HepG2 (cell line): ENCODE data around the gene APEX1. TPM values are rescaled to one million over a fixed set of nuclear protein-coding genes. Genes with fewer than 3 reads are reported as not detected.
A peak's percentile ranks its signal among the peaks of the same experiment; 100 is the strongest.

Source experiments
- ADNP ChIP-seq: sonication (generic); formaldehyde crosslinking; IDR thresholded peaks from 2 replicates; pipeline ENCODE4 v1.4.0; 2020; ENCODE audit warnings: missing genetic modification reagents
- ARNT2 ChIP-seq: sonication (generic); formaldehyde crosslinking; IDR thresholded peaks from 2 replicates; pipeline ENCODE4 v1.8.0; 2022; ENCODE audit warnings: mild to moderate bottlenecking, low read depth, missing genetic modification reagents, moderate library complexity
- DNMT1 ChIP-seq: sonication (generic); formaldehyde crosslinking; IDR thresholded peaks from 2 replicates; pipeline ENCODE4 v1.5.1; 2020; ENCODE audit warnings: mild to moderate bottlenecking, missing genetic modification reagents
- EED ChIP-seq: sonication (generic); formaldehyde crosslinking; IDR thresholded peaks from 2 replicates; pipeline ENCODE4 v1.5.0; 2020; ENCODE audit warnings: mild to moderate bottlenecking, missing genetic modification reagents
- FOXJ3 ChIP-seq: sonication (generic); formaldehyde crosslinking; IDR thresholded peaks from 2 replicates; pipeline ENCODE4 v1.4.0; 2020; ENCODE audit warnings: missing genetic modification reagents, mild to moderate bottlenecking, borderline replicate concordance
- GABPB1 ChIP-seq: IDR thresholded peaks from 2 replicates; pipeline ENCODE4 v1.6.1; 2016; ENCODE audit warnings: mild to moderate bottlenecking, missing genetic modification reagents, moderate library complexity, missing compliant biosample characterization
- MEIS2 ChIP-seq: sonication (generic); formaldehyde crosslinking; IDR thresholded peaks from 2 replicates; pipeline ENCODE4 v1.9.0; 2021; ENCODE audit warnings: mild to moderate bottlenecking, missing genetic modification reagents
- MXD1 ChIP-seq: sonication (generic); formaldehyde crosslinking; IDR thresholded peaks from 2 replicates; pipeline ENCODE4 v1.4.0; 2020; ENCODE audit warnings: mild to moderate bottlenecking, missing genetic modification reagents
- NFRKB ChIP-seq: fragments of 450-650 bp; IDR thresholded peaks from 2 replicates; pipeline ENCODE4 v1.6.1; 2017
- PBX3 ChIP-seq: sonication (generic); formaldehyde crosslinking; IDR thresholded peaks from 2 replicates; pipeline ENCODE4 v1.8.1; 2023; ENCODE audit warnings: missing genetic modification reagents, inconsistent platforms, borderline replicate concordance
- RARA ChIP-seq: IDR thresholded peaks from 2 replicates; pipeline ENCODE4 v1.6.1; 2016; ENCODE audit warnings: missing genetic modification reagents, missing compliant biosample characterization
- TMF1 ChIP-seq: sonication (generic); formaldehyde crosslinking; IDR thresholded peaks from 2 replicates; pipeline ENCODE4 v1.8.1; 2022; ENCODE audit warnings: low read depth, missing genetic modification reagents
- ZNF260 ChIP-seq: sonication (generic); formaldehyde crosslinking; IDR thresholded peaks from 2 replicates; pipeline ENCODE4 v1.4.0; 2020; ENCODE audit warnings: missing genetic modification reagents, low read depth, mild to moderate bottlenecking, borderline replicate concordance
- ZNF264 ChIP-seq: sonication (generic); formaldehyde crosslinking; IDR thresholded peaks from 2 replicates; pipeline ENCODE4 v1.4.0; 2020; ENCODE audit warnings: missing genetic modification reagents
- ZNF589 ChIP-seq: sonication (generic); formaldehyde crosslinking; conservative IDR thresholded peaks from 2 replicates; pipeline ENCODE4 v1.8.0; 2022; ENCODE audit warnings: mild to moderate bottlenecking, moderate library complexity, missing genetic modification reagents
- ZNF678 ChIP-seq: sonication (generic); formaldehyde crosslinking; IDR thresholded peaks from 2 replicates; pipeline ENCODE4 v1.4.0; 2020; ENCODE audit warnings: mild to moderate bottlenecking, missing genetic modification reagents
- ZSCAN12 ChIP-seq: sonication (generic); formaldehyde crosslinking; IDR thresholded peaks from 2 replicates; pipeline ENCODE4 v1.9.0; 2021; ENCODE audit warnings: mild to moderate bottlenecking, missing genetic modification reagents
- polyA plus RNA-seq, 8 experiments: library from polyadenylated mRNA; depleted of rRNA in 3 of 8; stranded (reverse) in 7 of 8; unstranded in 1 of 8; fragments of >200 nt; fragmentation: Illumina TruSeq in 4 of 8; extraction: Trizol in 4 of 8; gene quantifications; 2 replicates each; pipeline versions ENCODE4 v1.2.1 to v1.2.3, GENCODE V29; 2011 to 2016; ENCODE audit warnings: low read depth in 4 of 8, missing spikeins in 1 of 8, mixed read lengths in 1 of 8; ENCODE audit not compliant: insufficient read depth in 1 of 8
- total RNA-seq, 5 experiments: library from RNA; depleted of rRNA; stranded (reverse); fragments of >200 nt; fragmentation: Illumina TruSeq; extraction: Trizol; gene quantifications; 2 replicates each; pipeline ENCODE4 v1.2.3, GENCODE V29; 2016; ENCODE audit warnings: low read depth in 1 of 5
- TF ChIP-seq, protein P1 (sequence below): IDR thresholded peaks from 2 replicates; pipeline ENCODE4 v1.6.1; 2012; ENCODE audit warnings: inconsistent platforms
- TF ChIP-seq, protein P2 (sequence below): sonication (generic); formaldehyde crosslinking; IDR thresholded peaks from 2 replicates; pipeline ENCODE4 v1.5.0; 2020; ENCODE audit warnings: missing genetic modification reagents
- TF ChIP-seq, protein P3 (sequence below): sonication (generic); formaldehyde crosslinking; IDR thresholded peaks from 2 replicates; pipeline ENCODE4 v1.8.0; 2022; ENCODE audit warnings: mild to moderate bottlenecking, missing genetic modification reagents
- TF ChIP-seq, protein P4 (sequence below): IDR thresholded peaks from 2 replicates; pipeline ENCODE4 v1.6.1; 2016; ENCODE audit warnings: missing compliant biosample characterization, missing genetic modification reagents, borderline replicate concordance
- TF ChIP-seq, protein P5 (sequence below): sonication (generic); formaldehyde crosslinking; IDR thresholded peaks from 2 replicates; pipeline ENCODE4 v1.8.1; 2023; ENCODE audit warnings: mild to moderate bottlenecking, missing genetic modification reagents, borderline replicate concordance
- TF ChIP-seq, protein P6 (sequence below): sonication (generic); formaldehyde crosslinking; IDR thresholded peaks from 2 replicates; pipeline ENCODE4 v1.4.0; 2020; ENCODE audit warnings: low read depth, mild to moderate bottlenecking, missing genetic modification reagents

The APEX1 gene
- total and polyA plus RNA-seq, 2 of the 13 experiments (the other 11 are each of a cell fraction or from before 2014, with no cell fraction given): 171 to 405 TPM

- TF ChIP-seq PBX3 (CRISPR knock-in tag): peak; percentile 85; the same call in 1 of the 2 replicates
- TF ChIP-seq NFRKB: no peak
- no peak; the same call in 1 of the 2 replicates for TF ChIP-seq ZNF589 (CRISPR knock-in tag)
- no peak for TF ChIP-seq DNMT1 (CRISPR knock-in tag)
- TF ChIP-seq, protein P1, sequence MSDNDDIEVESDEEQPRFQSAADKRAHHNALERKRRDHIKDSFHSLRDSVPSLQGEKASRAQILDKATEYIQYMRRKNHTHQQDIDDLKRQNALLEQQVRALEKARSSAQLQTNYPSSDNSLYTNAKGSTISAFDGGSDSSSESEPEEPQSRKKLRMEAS: peak; percentile 58; the same call in 1 of the 2 replicates
- TF ChIP-seq ZNF678 (CRISPR knock-in tag): peak; percentile 86
- TF ChIP-seq, protein P2, sequence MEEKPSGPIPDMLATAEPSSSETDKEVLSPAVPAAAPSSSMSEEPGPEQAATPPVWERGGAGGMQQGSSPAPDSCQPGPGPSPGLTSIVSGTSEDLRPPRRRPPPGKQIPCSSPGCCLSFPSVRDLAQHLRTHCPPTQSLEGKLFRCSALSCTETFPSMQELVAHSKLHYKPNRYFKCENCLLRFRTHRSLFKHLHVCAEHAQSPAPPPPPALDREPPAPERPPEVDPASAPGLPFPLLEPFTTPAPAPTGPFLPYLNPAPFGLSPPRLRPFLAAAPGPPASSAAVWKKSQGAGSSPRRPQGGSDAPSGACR (CRISPR knock-in tag): 0 out of 2 replicates have a peak, but pooled peaks have one; percentile 46
- TF ChIP-seq ZNF260 (CRISPR knock-in tag): no peak
- TF ChIP-seq, protein P3, sequence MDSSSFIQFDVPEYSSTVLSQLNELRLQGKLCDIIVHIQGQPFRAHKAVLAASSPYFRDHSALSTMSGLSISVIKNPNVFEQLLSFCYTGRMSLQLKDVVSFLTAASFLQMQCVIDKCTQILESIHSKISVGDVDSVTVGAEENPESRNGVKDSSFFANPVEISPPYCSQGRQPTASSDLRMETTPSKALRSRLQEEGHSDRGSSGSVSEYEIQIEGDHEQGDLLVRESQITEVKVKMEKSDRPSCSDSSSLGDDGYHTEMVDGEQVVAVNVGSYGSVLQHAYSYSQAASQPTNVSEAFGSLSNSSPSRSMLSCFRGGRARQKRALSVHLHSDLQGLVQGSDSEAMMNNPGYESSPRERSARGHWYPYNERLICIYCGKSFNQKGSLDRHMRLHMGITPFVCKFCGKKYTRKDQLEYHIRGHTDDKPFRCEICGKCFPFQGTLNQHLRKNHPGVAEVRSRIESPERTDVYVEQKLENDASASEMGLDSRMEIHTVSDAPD: peak; percentile 24; the same call in 1 of the 2 replicates
- TF ChIP-seq ZNF264 (CRISPR knock-in tag): peak; percentile 89; the same call in 1 of the 2 replicates
- TF ChIP-seq, protein P4, sequence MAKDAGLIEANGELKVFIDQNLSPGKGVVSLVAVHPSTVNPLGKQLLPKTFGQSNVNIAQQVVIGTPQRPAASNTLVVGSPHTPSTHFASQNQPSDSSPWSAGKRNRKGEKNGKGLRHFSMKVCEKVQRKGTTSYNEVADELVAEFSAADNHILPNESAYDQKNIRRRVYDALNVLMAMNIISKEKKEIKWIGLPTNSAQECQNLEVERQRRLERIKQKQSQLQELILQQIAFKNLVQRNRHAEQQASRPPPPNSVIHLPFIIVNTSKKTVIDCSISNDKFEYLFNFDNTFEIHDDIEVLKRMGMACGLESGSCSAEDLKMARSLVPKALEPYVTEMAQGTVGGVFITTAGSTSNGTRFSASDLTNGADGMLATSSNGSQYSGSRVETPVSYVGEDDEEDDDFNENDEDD: no peak
- TF ChIP-seq RARA (CRISPR knock-in tag): peak; percentile 18; the same call in 1 of the 2 replicates
- TF ChIP-seq MXD1: peak; percentile 83; the same call in 1 of the 2 replicates
- TF ChIP-seq ZSCAN12 (CRISPR knock-in tag): 0 out of 2 replicates have a peak, but pooled peaks have one; percentile 23
- TF ChIP-seq FOXJ3: peak; percentile 69; the same call in 1 of the 2 replicates
- no peak for TF ChIP-seq TMF1 (CRISPR knock-in tag)
- TF ChIP-seq EED: no peak
- TF ChIP-seq, protein P5, sequence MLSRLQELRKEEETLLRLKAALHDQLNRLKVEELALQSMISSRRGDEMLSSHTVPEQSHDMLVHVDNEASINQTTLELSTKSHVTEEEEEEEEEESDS: no peak
- TF ChIP-seq, protein P6, sequence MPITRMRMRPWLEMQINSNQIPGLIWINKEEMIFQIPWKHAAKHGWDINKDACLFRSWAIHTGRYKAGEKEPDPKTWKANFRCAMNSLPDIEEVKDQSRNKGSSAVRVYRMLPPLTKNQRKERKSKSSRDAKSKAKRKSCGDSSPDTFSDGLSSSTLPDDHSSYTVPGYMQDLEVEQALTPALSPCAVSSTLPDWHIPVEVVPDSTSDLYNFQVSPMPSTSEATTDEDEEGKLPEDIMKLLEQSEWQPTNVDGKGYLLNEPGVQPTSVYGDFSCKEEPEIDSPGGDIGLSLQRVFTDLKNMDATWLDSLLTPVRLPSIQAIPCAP: no peak
- TF ChIP-seq GABPB1 (CRISPR knock-in tag): peak; percentile 89
- TF ChIP-seq MEIS2 (CRISPR knock-in tag): peak; percentile 84; the same call in 1 of the 2 replicates
- peak; percentile 60 for TF ChIP-seq ARNT2
- no peak for TF ChIP-seq ADNP (CRISPR knock-in tag)
Measured at GRCh38 chr14:20412876-20413743, 41.9 kb upstream of the APEX1 start, which contains the start of gene TEP1 (continued).
